Fibroblast of lung (primary cell): ENCODE measurements around the gene PGGT1B.

Experiments used
- CTCF ChIP-seq, 2 donors: IDR thresholded peaks in 1 of 2; conservative IDR thresholded peaks in 1 of 2; 1 replicate in 1 of 2; 2 replicates in 1 of 2; pipeline ENCODE4 v1.5.1; 2011 to 2012; ENCODE audit warnings: low read length in 2 of 2, control low read depth in 1 of 2, inconsistent platforms in 1 of 2, low read depth in 1 of 2, mild to moderate bottlenecking in 1 of 2
- EZH2 ChIP-seq: IDR thresholded peaks from 2 replicates; pipeline ENCODE4 v1.5.1; 2012; ENCODE audit warnings: low read length, control low read depth, mild to moderate bottlenecking; ENCODE audit errors: missing control alignments

GRCh38 chr5:115262011-115262320 is 711 bp downstream of the PGGT1B start:
- TF ChIP-seq CTCF (conservative IDR thresholded peaks at IDR 0.05 in 1 of 2, IDR thresholded peaks at IDR 0.05 in 1 of 2; ENCODE audit: low read depth in 1 of 2, low read length in 2 of 2) (no peak), EZH2 (no peak)
